Naive thymus-derived CD8-positive, alpha-beta T cell (primary cell): ENCODE measurements around the gene ACACB. TPM values are rescaled to one million over a fixed set of nuclear protein-coding genes. Genes with fewer than 3 reads are reported as not detected.

Experiments used
- ATAC-seq, 2 donors: fragments of 150-1000 bp; cut with Tn5 transposase in 1 of 2; sonication (Bioruptor Pico), chemical (Tn5 transposase) in 1 of 2; 1 replicate in 1 of 2; 2 replicates in 1 of 2; pipeline ENCODE4 v1.10.0; 2021; ENCODE audit warnings: mild to moderate bottlenecking in 2 of 2, moderate library complexity in 2 of 2
- POLR2A ChIA-PET: fragments of 350-600 bp; sonication (Branson Sonifier 250); formaldehyde crosslinking; loops from one replicate; lab custom pipeline; 2021; ENCODE audit warnings: antibody characterized with exemption; lab: Charles Lee
- DNase-seq, 10 donors: peaks; one replicate each; pipeline versions ENCODE4 v3.0.0 to v3.0.0-alpha.2; 2020 to 2022
- H3K27ac Mint-ChIP-seq, 10 donors: one replicate each; pipeline ENCODE4 v1.8.0; 2020 to 2022; ENCODE audit warnings: mild to moderate bottlenecking in 10 of 10, mixed read lengths in 10 of 10, moderate library complexity in 4 of 10, inconsistent platforms in 1 of 10
- H3K27me3 Mint-ChIP-seq, 5 donors: one replicate each; pipeline ENCODE4 v1.8.0; 2021 to 2022; ENCODE audit warnings: mixed read lengths in 5 of 5
- H3K36me3 Mint-ChIP-seq, 3 donors: one replicate each; pipeline ENCODE4 v1.8.0; 2020 to 2022; ENCODE audit warnings: mixed read lengths in 3 of 3, mild to moderate bottlenecking in 2 of 3, inconsistent platforms in 1 of 3
- H3K4me1 Mint-ChIP-seq, 4 donors: one replicate each; pipeline ENCODE4 v1.8.0; 2021 to 2022; ENCODE audit warnings: mixed read lengths in 4 of 4
- H3K4me3 Mint-ChIP-seq, 10 donors: one replicate each; pipeline ENCODE4 v1.8.0; 2020 to 2022; ENCODE audit warnings: mild to moderate bottlenecking in 10 of 10, mixed read lengths in 10 of 10, moderate library complexity in 6 of 10, inconsistent platforms in 1 of 10
- H3K9me3 Mint-ChIP-seq, 9 donors: one replicate each; pipeline ENCODE4 v1.8.0; 2020 to 2022; ENCODE audit warnings: mixed read lengths in 9 of 9, mild to moderate bottlenecking in 3 of 9, inconsistent platforms in 1 of 9, moderate library complexity in 1 of 9
- polyA plus RNA-seq, 3 donors: library from polyadenylated mRNA; unstranded; fragments of 300-500 nt; fragmentation: Illumina TruSeq; gene quantifications; one replicate each; pipeline ENCODE4 v1.2.3, GENCODE V29; 2021
- total RNA-seq, 8 experiments: library from RNA in 2 of 8; stranded (reverse) in 2 of 8; gene quantifications; one replicate each; pipeline ENCODE4 v1.2.3 and lab custom pipeline; 2021 to 2026

ACACB gene
- total and polyA plus RNA-seq, 5 experiments from 2014 or later: 1.1 to 43.3 (median 3.9) TPM

DNA sequence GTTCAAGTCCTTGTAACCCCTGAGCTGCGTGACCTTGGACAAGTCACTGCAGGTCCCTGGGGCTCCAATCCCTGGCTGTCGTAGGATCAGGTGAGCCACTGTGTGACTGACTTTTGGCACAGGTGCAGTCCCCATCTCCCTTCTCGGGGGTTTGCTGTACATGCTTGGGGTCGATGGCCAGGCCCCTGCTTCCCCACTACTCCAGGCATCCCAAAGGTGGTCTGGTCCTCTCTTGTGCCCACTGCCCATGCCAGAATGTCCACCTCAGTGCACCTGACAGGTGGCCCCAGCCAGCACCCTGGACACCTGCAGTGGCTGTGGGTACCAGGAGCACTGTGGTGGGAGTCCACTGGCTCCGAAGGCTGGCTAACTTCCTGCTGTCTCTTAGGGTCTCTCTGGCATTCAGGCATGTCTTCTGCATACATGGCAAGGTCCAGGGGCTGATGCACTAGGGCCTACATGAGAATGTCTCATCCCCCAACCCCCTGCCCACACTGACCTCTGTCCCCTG is 178.0 kb downstream of the ACACB start:
- ATAC-seq: no peak
- peaks cover 11 to 59% (median 34%) of the 10 kb centered on the region in 5 donors for H3K27me3 Mint-ChIP-seq
- DNase-seq: no peak
- no peaks in the 10 kb centered on the region for H3K9me3 Mint-ChIP-seq
- H3K27ac Mint-ChIP-seq: no peak overlapping the region
- H3K4me1 Mint-ChIP-seq: peaks cover 0 to 1% (median 0%) of the 10 kb centered on the region in 4 donors
- H3K36me3 Mint-ChIP-seq: no peaks in the 10 kb centered on the region
- POLR2A ChIA-PET: no interaction called here
- H3K4me3 Mint-ChIP-seq: no peak overlapping the region

DNA sequence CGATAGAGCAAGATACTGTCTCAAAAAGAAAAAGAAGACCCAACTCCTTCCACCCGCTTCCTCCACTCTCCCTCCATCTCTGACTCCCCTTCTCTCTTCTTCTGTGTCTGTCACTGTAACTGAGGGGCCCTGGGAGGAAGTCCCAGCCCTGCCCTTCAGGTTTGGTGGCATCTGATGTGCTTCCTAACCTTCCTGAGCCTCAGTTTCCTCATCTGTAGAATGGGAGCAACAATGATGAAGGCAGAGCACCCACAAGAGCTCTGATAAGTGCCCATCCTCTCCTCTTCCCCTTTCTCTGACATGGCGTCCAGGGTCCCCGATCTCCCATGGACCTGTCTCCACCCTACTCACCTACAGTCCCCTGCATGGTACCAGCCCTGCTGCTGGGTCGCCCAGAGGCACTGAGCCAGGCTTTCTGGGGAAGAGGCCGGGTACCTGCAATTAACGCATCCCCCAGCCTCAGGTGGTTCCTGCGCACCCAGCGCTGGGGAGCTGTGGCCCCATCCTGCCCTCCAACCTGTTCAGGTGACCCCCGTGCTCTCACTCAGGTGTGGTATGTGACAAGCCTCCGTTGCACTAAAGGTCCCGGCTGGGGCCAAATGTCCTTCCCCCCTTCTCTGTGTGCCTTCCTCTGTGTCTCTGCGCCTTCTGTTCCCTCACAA is 179.5 kb downstream of the ACACB start:
- peaks cover 0 to 1% (median 0%) of the 10 kb centered on the region in 4 donors for H3K4me1 Mint-ChIP-seq
- no peak for ATAC-seq
- H3K27ac Mint-ChIP-seq: no peak overlapping the region
- POLR2A ChIA-PET: no interaction called here
- no peak for DNase-seq
- no peak overlapping the region for H3K4me3 Mint-ChIP-seq
- H3K36me3 Mint-ChIP-seq: no peaks in the 10 kb centered on the region
- H3K27me3 Mint-ChIP-seq: peaks cover 11 to 53% (median 29%) of the 10 kb centered on the region in 5 donors
- H3K9me3 Mint-ChIP-seq: no peaks in the 10 kb centered on the region

- POLR2A ChIA-PET: no interaction called here
- peaks cover 11 to 54% (median 24%) of the 10 kb centered on the region in 5 donors for H3K27me3 Mint-ChIP-seq
These were observed 180.0 kb downstream of the ACACB start for GRCh38 chr12:109296431-109296830.

DNA sequence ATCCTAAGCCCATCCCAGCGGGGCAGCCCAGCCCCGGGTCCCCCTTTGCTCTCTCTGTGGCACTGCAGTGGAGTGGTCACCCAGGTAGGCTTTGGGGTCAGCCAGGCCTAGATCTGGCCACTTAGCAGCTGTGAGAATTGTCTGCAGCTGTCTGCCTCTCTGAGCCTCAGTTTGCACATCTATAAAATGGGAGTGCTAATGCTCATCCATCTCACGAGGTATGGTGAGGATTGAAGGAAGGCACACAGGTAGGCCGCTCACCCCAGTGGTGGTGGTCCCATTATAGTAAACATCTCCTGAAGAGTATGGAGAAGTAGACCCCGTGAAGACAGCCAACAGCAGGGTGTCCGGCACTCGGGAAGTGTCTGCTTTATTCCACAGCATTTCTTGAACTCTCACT is 183.5 kb downstream of the ACACB start:
- no peaks in the 10 kb centered on the region for H3K9me3 Mint-ChIP-seq
- H3K4me1 Mint-ChIP-seq: no peaks in the 10 kb centered on the region
- no peak for ATAC-seq
- no peak overlapping the region for H3K4me3 Mint-ChIP-seq
- no peak for DNase-seq
- H3K27me3 Mint-ChIP-seq: peaks cover 10 to 62% (median 24%) of the 10 kb centered on the region in 5 donors
- H3K27ac Mint-ChIP-seq: no peak overlapping the region
- H3K36me3 Mint-ChIP-seq: no peaks in the 10 kb centered on the region
- POLR2A ChIA-PET: no interaction called here

More at GRCh38 chr12:109296431-109296830, 180.0 kb downstream of the ACACB start:
- no peaks in the 10 kb centered on the region for H3K9me3 Mint-ChIP-seq
- peaks cover 0 to 1% (median 0%) of the 10 kb centered on the region in 4 donors for H3K4me1 Mint-ChIP-seq
- no peaks in the 10 kb centered on the region for H3K36me3 Mint-ChIP-seq
- H3K27ac Mint-ChIP-seq: no peak overlapping the region
- ATAC-seq: no peak
- H3K4me3 Mint-ChIP-seq: no peak overlapping the region
- DNase-seq: no peak

DNA sequence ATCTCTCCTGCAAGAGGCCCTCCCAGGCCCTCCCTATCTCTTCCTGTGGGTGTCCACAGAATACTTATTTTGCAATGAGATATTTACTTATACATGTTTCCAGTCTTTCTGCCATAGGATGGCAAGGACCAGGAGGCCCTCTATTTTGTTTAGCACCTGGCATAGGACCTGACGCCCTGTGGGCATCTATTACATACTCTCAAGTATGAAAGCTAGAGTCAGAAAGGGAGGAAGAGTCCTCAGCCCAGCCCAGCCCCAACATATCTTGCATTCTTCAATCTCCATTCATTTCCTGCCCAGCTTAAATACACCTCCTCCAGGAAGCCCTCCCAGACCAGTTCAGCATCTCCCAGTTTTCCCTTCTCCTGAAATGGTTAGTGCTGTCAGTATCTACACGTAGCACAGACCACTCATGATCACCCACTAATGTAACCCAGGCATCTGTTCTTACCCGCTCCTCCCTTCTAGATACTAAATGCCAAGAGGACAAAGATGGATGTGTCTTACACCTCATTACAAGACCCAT is 185.3 kb downstream of the ACACB start:
- ATAC-seq (no peak), DNase-seq (no peak)
- POLR2A ChIA-PET: no interaction called here
- Mint-ChIP-seq H3K27ac (no peak overlapping the region), H3K4me3 (no peak overlapping the region), H3K27me3 (peaks cover 19 to 59% (median 26%) of the 10 kb centered on the region in 5 donors), H3K4me1 (no peaks in the 10 kb centered on the region), H3K36me3 (no peaks in the 10 kb centered on the region), H3K9me3 (no peaks in the 10 kb centered on the region)

DNA sequence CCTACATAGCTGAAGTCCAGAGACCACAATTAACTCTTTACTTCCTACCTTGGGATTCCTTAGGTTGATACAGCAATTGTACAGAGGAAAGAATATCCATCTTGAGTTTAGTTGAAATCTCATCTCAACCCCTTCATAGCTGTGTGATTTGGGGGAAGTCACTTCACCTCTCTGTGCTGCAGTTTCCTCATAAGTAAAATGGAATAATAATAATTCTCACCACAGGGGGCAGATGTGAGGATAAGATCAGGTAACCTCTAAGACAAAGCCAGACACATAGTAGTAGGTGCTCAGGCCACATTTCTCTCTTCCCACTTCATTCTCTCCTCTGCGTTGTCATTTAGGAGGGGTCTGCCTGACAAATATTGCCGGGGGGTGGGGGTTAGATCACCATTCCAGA is 186.0 kb downstream of the ACACB start:
- ATAC-seq (no peak), DNase-seq (no peak)
- Mint-ChIP-seq H3K9me3 (no peaks in the 10 kb centered on the region), H3K4me3 (no peak overlapping the region), H3K36me3 (no peaks in the 10 kb centered on the region), H3K27me3 (peaks cover 21 to 66% (median 32%) of the 10 kb centered on the region in 5 donors), H3K4me1 (no peaks in the 10 kb centered on the region), H3K27ac (no peak overlapping the region)
- POLR2A ChIA-PET: no interaction called here

GRCh38 chr12:109302770-109303169 is 186.4 kb downstream of the ACACB start:
- Mint-ChIP-seq H3K27me3 (peaks cover 25 to 70% (median 36%) of the 10 kb centered on the region in 5 donors), H3K9me3 (no peaks in the 10 kb centered on the region), H3K4me3 (no peak overlapping the region), H3K4me1 (peaks cover 0 to 2% (median 0%) of the 10 kb centered on the region in 4 donors), H3K27ac (no peak overlapping the region), H3K36me3 (no peaks in the 10 kb centered on the region)
- ATAC-seq (no peak), DNase-seq (no peak)
- POLR2A ChIA-PET: no interaction called here

- H3K9me3 Mint-ChIP-seq: peaks cover 0 to 2% (median 0%) of the 10 kb centered on the region in 9 donors
- POLR2A ChIA-PET: no interaction called here
- no peaks in the 10 kb centered on the region for H3K36me3 Mint-ChIP-seq
- DNase-seq: no peak
- peaks cover 2 to 13% (median 4%) of the 10 kb centered on the region in 4 donors for H3K4me1 Mint-ChIP-seq
- peaks cover 32 to 76% (median 48%) of the 10 kb centered on the region in 5 donors for H3K27me3 Mint-ChIP-seq
- no peak overlapping the region for H3K27ac Mint-ChIP-seq
- H3K4me3 Mint-ChIP-seq: no peak overlapping the region
- no peak for ATAC-seq
These were observed 188.1 kb downstream of the ACACB start for GRCh38 chr12:109304485-109304884.

GRCh38 chr12:109305547-109305946 is 189.2 kb downstream of the ACACB start:
- ATAC-seq (no peak), DNase-seq (no peak)
- H3K9me3 Mint-ChIP-seq: peaks cover 0 to 2% (median 0%) of the 10 kb centered on the region in 9 donors
- POLR2A ChIA-PET: no interaction called here
- H3K27me3 Mint-ChIP-seq: peaks cover 35 to 74% (median 53%) of the 10 kb centered on the region in 5 donors
- no peaks in the 10 kb centered on the region for H3K36me3 Mint-ChIP-seq
- peaks cover 6 to 17% (median 9%) of the 10 kb centered on the region in 4 donors for H3K4me1 Mint-ChIP-seq
- H3K27ac Mint-ChIP-seq: peak overlapping the region in 1 of 10 donors; percentile 34
- no peak overlapping the region for H3K4me3 Mint-ChIP-seq

GRCh38 chr12:109307051-109307450 is 190.7 kb downstream of the ACACB start:
- Mint-ChIP-seq H3K27me3 (peaks cover 39 to 81% (median 57%) of the 10 kb centered on the region in 5 donors), H3K4me1 (peaks cover 9 to 22% (median 13%) of the 10 kb centered on the region in 4 donors), H3K27ac (no peak overlapping the region), H3K36me3 (no peaks in the 10 kb centered on the region), H3K4me3 (no peak overlapping the region), H3K9me3 (peaks cover 0 to 2% (median 0%) of the 10 kb centered on the region in 9 donors)
- POLR2A ChIA-PET: no interaction called here
- DNase-seq (no peak), ATAC-seq (no peak)

GRCh38 chr12:109308534-109309380 is 192.4 kb downstream of the ACACB start, which contains the start of gene FOXN4:
TSS of gene FOXN4 (minus strand) at chr12:109309284. CDS start at chr12:109308321, 963 bp downstream.
- Mint-ChIP-seq H3K4me3 (peak within 1 kb of the TSS; percentile 77 to 92 (median 85)), H3K36me3 (no peaks in the 10 kb centered on the region), H3K27me3 (peaks cover 39 to 75% (median 57%) of the 10 kb centered on the region in 5 donors), H3K27ac (peak within 1 kb of the TSS in 1 of 10 donors; percentile 85), H3K4me1 (peaks cover 9 to 22% (median 13%) of the 10 kb centered on the region in 4 donors), H3K9me3 (peaks cover 0 to 2% (median 0%) of the 10 kb centered on the region in 9 donors)
- DNase-seq (no peak), ATAC-seq (no peak)
- POLR2A ChIA-PET: no interaction called here

- peaks cover 9 to 22% (median 13%) of the 10 kb centered on the region in 4 donors for H3K4me1 Mint-ChIP-seq
- H3K4me3 Mint-ChIP-seq: peak overlapping the region; percentile 77 to 92 (median 85)
- peaks cover 40 to 71% (median 57%) of the 10 kb centered on the region in 5 donors for H3K27me3 Mint-ChIP-seq
- peak; percentile 63 to 64 for ATAC-seq
- H3K9me3 Mint-ChIP-seq: peaks cover 0 to 2% (median 0%) of the 10 kb centered on the region in 9 donors
- no peak for DNase-seq
- H3K27ac Mint-ChIP-seq: peak overlapping the region in 1 of 10 donors; percentile 85
- POLR2A ChIA-PET: no interaction called here
- H3K36me3 Mint-ChIP-seq: no peaks in the 10 kb centered on the region
These were observed 193.2 kb downstream of the ACACB start for GRCh38 chr12:109309381-109310246.
